H1 (cell line): ENCODE data around the gene TPRN. TPM values are rescaled to one million over a fixed set of nuclear protein-coding genes. Genes with fewer than 3 reads are reported as not detected.

Source experiments
- CTCF ChIA-PET: fragments of 300-600 bp; sonication (Branson Sonifier 250); formaldehyde crosslinking; loops from one replicate; lab custom pipeline; 2021; ENCODE audit not compliant: partially characterized antibody; lab: Charles Lee
- POLR2A ChIA-PET: fragments of 300-600 bp; sonication (Branson Sonifier 250); formaldehyde crosslinking; loops from one replicate; lab custom pipeline; 2021; ENCODE audit warnings: inconsistent platforms; ENCODE audit not compliant: partially characterized antibody; lab: Charles Lee
- DNase-seq, 2 experiments: peaks; one replicate each; pipeline versions ENCODE4 v3.0.0 to v3.0.0-alpha.2; 2010 to 2022; ENCODE audit warnings: low spot score in 2 of 2, low read depth in 1 of 2, mixed read lengths in 1 of 2
- FAIRE-seq: peaks from 2 replicates; lab custom pipeline; 2011; peaks lifted over from hg19 to GRCh38; lab: Jason Lieb, UNC
- H2AFZ ChIP-seq: 2 replicates; pipeline ENCODE4 v1.8.1; 2012; ENCODE audit warnings: low read length, inconsistent platforms
- H2AK5ac ChIP-seq: 2 replicates; pipeline ENCODE4 v1.6.1; 2013; ENCODE audit warnings: low read depth, low read length
- H2BK120ac ChIP-seq: replicated peaks from 2 replicates; pipeline ENCODE3; 2013; ENCODE audit warnings: low read depth, low read length, inconsistent platforms
- H2BK12ac ChIP-seq: 2 replicates; pipeline ENCODE4 v1.6.1; 2013; ENCODE audit warnings: low read depth, low read length
- H2BK15ac ChIP-seq: 2 replicates; pipeline ENCODE4 v1.6.1; 2013; ENCODE audit warnings: low read length
- H2BK20ac ChIP-seq: 2 replicates; pipeline ENCODE4 v1.6.1; 2013; ENCODE audit warnings: low read length
- H2BK5ac ChIP-seq: 2 replicates; pipeline ENCODE4 v1.6.1; 2013; ENCODE audit warnings: low read depth, low read length
- H3K14ac ChIP-seq: 2 replicates; pipeline ENCODE4 v1.6.1; 2013; ENCODE audit warnings: inconsistent platforms; ENCODE audit not compliant: insufficient read length
- H3K18ac ChIP-seq: 2 replicates; pipeline ENCODE4 v1.6.1; 2013; ENCODE audit warnings: low read length; ENCODE audit errors: extremely low read depth
- H3K23ac ChIP-seq: 2 replicates; pipeline ENCODE4 v1.6.1; 2013; ENCODE audit warnings: inconsistent platforms; ENCODE audit not compliant: insufficient read length
- H3K23me2 ChIP-seq: 2 replicates; pipeline ENCODE4 v1.6.1; 2013; ENCODE audit warnings: low read depth, low read length
- H3K27ac ChIP-seq: 2 replicates; pipeline ENCODE4 v1.6.1; 2011; ENCODE audit warnings: low read depth, low read length, inconsistent platforms
- H3K27me3 ChIP-seq, 4 experiments: replicated peaks in 1 of 4; 1 replicate in 1 of 4; 2 replicates in 3 of 4; pipeline versions ENCODE4 v1.6.1 to v1.8.1; 2011 to 2013; ENCODE audit warnings: low read length in 3 of 4, mild to moderate bottlenecking in 3 of 4, inconsistent platforms in 2 of 4, mixed read lengths in 2 of 4, moderate library complexity in 1 of 4; ENCODE audit not compliant: control insufficient read depth in 3 of 4, insufficient read depth in 3 of 4; ENCODE audit errors: extremely low read depth in 1 of 4
- H3K36me3 ChIP-seq, 4 experiments: 2 replicates each; pipeline versions ENCODE4 v1.6.1 to v1.8.1; 2011 to 2013; ENCODE audit warnings: mild to moderate bottlenecking in 4 of 4, low read length in 3 of 4, moderate library complexity in 2 of 4, control low read depth in 1 of 4, inconsistent platforms in 1 of 4; ENCODE audit not compliant: insufficient read depth in 4 of 4, control insufficient read depth in 2 of 4
- H3K4ac ChIP-seq: replicated peaks from 2 replicates; pipeline ENCODE3; 2013; ENCODE audit warnings: low read length, low read depth, mixed read lengths, inconsistent platforms; ENCODE audit not compliant: insufficient read length
- H3K4me1 ChIP-seq, 4 experiments: replicated peaks in 1 of 4; 1 replicate in 1 of 4; 2 replicates in 3 of 4; pipeline versions ENCODE4 v1.6.1 to v1.8.1; 2011 to 2013; ENCODE audit warnings: low read length in 3 of 4, inconsistent platforms in 2 of 4, mixed read lengths in 1 of 4; ENCODE audit not compliant: insufficient read depth in 4 of 4, control insufficient read depth in 3 of 4
- H3K4me2 ChIP-seq, 2 experiments: 2 replicates each; pipeline versions ENCODE4 v1.6.1 to v1.8.1; 2011 to 2013; ENCODE audit warnings: low read depth in 2 of 2, low read length in 2 of 2, control low read depth in 1 of 2, inconsistent platforms in 1 of 2, mild to moderate bottlenecking in 1 of 2; ENCODE audit not compliant: insufficient read depth in 1 of 2
- H3K4me3 ChIP-seq, 4 experiments: fragments of 200-600, 300-600 bp in 1 of 4; sonication (generic), shearing (Covaris generic), sonication (Bioruptor Twin) in 1 of 4; 2 replicates each; pipeline versions ENCODE4 v1.5.1 to v1.8.1; 2011 to 2016; ENCODE audit warnings: low read length in 4 of 4, low read depth in 3 of 4, control low read depth in 2 of 4, inconsistent platforms in 2 of 4, mild to moderate bottlenecking in 2 of 4, mixed read lengths in 1 of 4, moderate library complexity in 1 of 4; ENCODE audit not compliant: insufficient read depth in 2 of 4; ENCODE audit errors: extremely low read depth in 1 of 4
- H3K56ac ChIP-seq: replicated peaks from 2 replicates; pipeline ENCODE3; 2013; ENCODE audit warnings: low read depth, mild to moderate bottlenecking, mixed read lengths, low read length, inconsistent platforms; ENCODE audit not compliant: insufficient read length
- H3K79me1 ChIP-seq: 2 replicates; pipeline ENCODE4 v1.6.1; 2013; ENCODE audit warnings: low read depth, low read length, control low read depth
- H3K79me2 ChIP-seq, 2 experiments: 2 replicates each; pipeline versions ENCODE4 v1.6.1 to v1.8.1; 2012 to 2013; ENCODE audit warnings: low read length in 2 of 2, mild to moderate bottlenecking in 2 of 2, inconsistent platforms in 1 of 2; ENCODE audit not compliant: insufficient read depth in 2 of 2, control insufficient read depth in 1 of 2
- H3K9ac ChIP-seq, 4 experiments: replicated peaks in 1 of 4; 1 replicate in 1 of 4; 2 replicates in 3 of 4; pipeline versions ENCODE4 v1.6.1 to v1.8.1; 2011 to 2013; ENCODE audit warnings: low read depth in 3 of 4, low read length in 3 of 4, control low read depth in 2 of 4, mild to moderate bottlenecking in 2 of 4, moderate library complexity in 2 of 4, inconsistent platforms in 1 of 4; ENCODE audit errors: extremely low read depth in 1 of 4
- H3K9me3 ChIP-seq, 2 experiments: 2 replicates each; pipeline versions ENCODE4 v1.6.1 to v1.8.1; 2012 to 2013; ENCODE audit warnings: mild to moderate bottlenecking in 2 of 2, moderate library complexity in 2 of 2, control low read depth in 1 of 2, inconsistent platforms in 1 of 2, low read depth in 1 of 2, low read length in 1 of 2, mixed read lengths in 1 of 2; ENCODE audit not compliant: insufficient read depth in 2 of 2
- H4K20me1 ChIP-seq, 2 experiments: replicated peaks in 1 of 2; 2 replicates each; pipeline versions ENCODE3 to v1.8.1; 2011 to 2013; ENCODE audit warnings: inconsistent platforms in 2 of 2, low read length in 2 of 2, mild to moderate bottlenecking in 1 of 2; ENCODE audit not compliant: insufficient read depth in 2 of 2, control insufficient read depth in 1 of 2
- H4K5ac ChIP-seq: 2 replicates; pipeline ENCODE4 v1.6.1; 2013; ENCODE audit warnings: low read length, low read depth, mixed read lengths, inconsistent platforms; ENCODE audit not compliant: insufficient read length
- H4K8ac ChIP-seq: 2 replicates; pipeline ENCODE4 v1.8.0; 2013; ENCODE audit warnings: mild to moderate bottlenecking, moderate library complexity, low read length, inconsistent platforms; ENCODE audit not compliant: insufficient read depth; ENCODE audit errors: extremely low read depth
- H4K91ac ChIP-seq: replicated peaks from 2 replicates; pipeline ENCODE3; 2013; ENCODE audit warnings: low read length, mixed read lengths, inconsistent platforms; ENCODE audit not compliant: insufficient read length
- CEBPB ChIP-seq: IDR thresholded peaks from 2 replicates; pipeline ENCODE4 v1.6.1; 2012; ENCODE audit warnings: low read depth, low read length
- YY1 ChIP-seq: IDR thresholded peaks from 2 replicates; pipeline ENCODE4 v1.6.1; 2011; ENCODE audit warnings: low read depth, mild to moderate bottlenecking, low read length
- WGBS, 2 experiments: shearing (Covaris generic) in 1 of 2; methylation state at CpG; one replicate each; pipeline versions ENCODE4 v1.1.6 to v1.1.7; 2013 to 2015; ENCODE audit warnings: low lambda C conversion rate in 2 of 2, mixed read lengths in 2 of 2, inconsistent platforms in 1 of 2, low coverage in 1 of 2, missing lambda C conversion rate in 1 of 2; ENCODE audit not compliant: insufficient replicate concordance in 2 of 2, insufficient coverage in 1 of 2, insufficient read length in 1 of 2; ENCODE audit errors: extremely low coverage in 1 of 2, missing lambda C conversion rate in 1 of 2; 5-methylcytosine and 5-hydroxymethylcytosine counted together
- polyA plus RNA-seq, 7 experiments: library from polyadenylated mRNA; depleted of rRNA in 3 of 7; stranded (reverse) in 5 of 7; unstranded in 2 of 7; fragments of >200 nt in 5 of 7; fragments of 200-250 nt in 2 of 7; gene quantifications; 1 replicate in 5 of 7; 2 replicates in 1 of 7; 4 replicates in 1 of 7; pipeline versions ENCODE4 v1.2.1 to v1.2.3, GENCODE V29; 2011 to 2013; ENCODE audit warnings: missing spikeins in 2 of 7, mixed read lengths in 2 of 7
- total RNA-seq: library from RNA; stranded (reverse); fragmentation: NEBNext Ultra II Directional; extraction: Animal tissue kit (Norgen Biotek cat#: 25700); gene quantifications from 2 replicates; pipeline ENCODE4 v1.2.1, GENCODE V29; 2021

The TPRN gene
- total and polyA plus RNA-seq, 2 of the 8 experiments (the other 6 are each of a cell fraction or from before 2014, with no cell fraction given), result 9.7 to 23.2 TPM

GRCh38 chr9:137234055-137234697, 33.6 kb upstream of the TPRN start:
- Histone ChIP-seq H3K4me3 (no peak overlapping the region), H2AK5ac (no peak overlapping the region), H2BK15ac (no peak overlapping the region), H3K27me3 (no peaks in the 10 kb centered on the region), H3K18ac (no peak overlapping the region), H3K9ac (no peak overlapping the region), H3K79me1 (no peaks in the 10 kb centered on the region), H3K4me1 (peaks cover 0 to 16% (median 8%) of the 10 kb centered on the region in 4 experiments; a peak in 6 of 7 replicates), H3K36me3 (no peaks in the 10 kb centered on the region), H3K27ac (no peak overlapping the region), H3K9me3 (no peaks in the 10 kb centered on the region), H3K79me2 (peaks cover 0 to 7% of the 10 kb centered on the region in 2 experiments; a peak in 1 of 4 replicates), H2BK20ac (no peak overlapping the region), H3K56ac (no peak overlapping the region), H3K23ac (no peak overlapping the region), H2BK120ac (no peak overlapping the region), H2BK5ac (no peak overlapping the region), H3K14ac (no peak overlapping the region), H4K91ac (peak overlapping the region; percentile 65), H3K4me2 (no peak overlapping the region), H4K8ac (no peak overlapping the region), H3K4ac (no peak overlapping the region), H2BK12ac (no peak overlapping the region), H3K23me2 (no peaks in the 10 kb centered on the region), H4K20me1 (peaks cover 6 to 8% of the 10 kb centered on the region in 2 experiments), H2AFZ (no peak overlapping the region), H4K5ac (no peak overlapping the region)
- FAIRE-seq (no peak), DNase-seq (no peak)
- ChIA-PET CTCF (interaction anchor here (0.6 to 20.2 kb wide), 13 partner anchors 10 to 411 kb away, joined by 3 to 204 read pairs (median 3); partner anchors contain the start of genes ANAPC2, NDOR1, NELFB and SSNA1), POLR2A (interaction anchor here (47.8 to 69.9 kb wide), 2 partner anchors 1 to 23 kb away, joined by 1462 read pairs; partner anchors contain the start of genes CYSRT1, NDOR1, NELFB and RNF208)
- TF ChIP-seq YY1 (no peak), CEBPB (no peak)
- 85% methylated on average over 31 of the region's 40 CpGs; no CpG with 5 or more reads in 1 of the 2 experiments for WGBS, 2 experiments
